SK-MEL-5 (cell line): ENCODE data around the gene BICRAL. TPM values are rescaled to one million over a fixed set of nuclear protein-coding genes. Genes with fewer than 3 reads are reported as not detected.
"Not testable (repeated sequence)": the region's sequence is repeated elsewhere in the genome, so short reads cannot be mapped to it uniquely, and the experiment has no call there.

Experiments
- DNase-seq: peaks from one replicate; pipeline ENCODE4 v3.0.0-alpha.2; 2016; ENCODE audit warnings: low read depth, low spot score
- in situ Hi-C: cut with HindIII; loops from 2 replicates; pipeline ENCODE4 v1.10.0; 2016; ENCODE audit warnings: low sequenced_read_pairs, high pct_unique_total_duplicates, low pct_unique_long_range_greater_than_20kb
- polyA plus RNA-seq, 2 experiments: library from polyadenylated mRNA; depleted of rRNA; stranded (reverse); fragments of >200 nt; gene quantifications; 2 replicates each; pipeline ENCODE4 v1.2.3, GENCODE V29; 2015
- total RNA-seq: library from RNA; depleted of rRNA; stranded (reverse); fragments of >200 nt; shearing (Covaris generic); gene quantifications from 2 replicates; pipeline ENCODE4 v1.2.3, GENCODE V29; 2014; rRNA removed

The BICRAL gene
- total RNA-seq: 5.2 and 5.6 TPM in 2 replicates
- 7.0 and 10.3 TPM in 2 replicates for polyA plus RNA-seq (2015; cell fraction: cytosol; rRNA removed)
- polyA plus RNA-seq (2015; cell fraction: nucleus; rRNA removed): 9.2 and 10.0 TPM in 2 replicates

- in situ Hi-C loops: no loop called here
- DNase-seq: peak; percentile 71
These were observed at the start of gene BICRAL for GRCh38 chr6:42781796-42782688. Gene BICRAL (plus strand): TSS chr6:42782052. CDS start chr6:42822023, 39,971 bp downstream.

GRCh38 chr6:42733867-42734481, 47.9 kb upstream of the BICRAL start:
- DNase-seq, in situ Hi-C loops: not testable (repeated sequence)

- DNase-seq: peak; percentile 21
- in situ Hi-C loops: no loop called here
These were observed 45.9 kb upstream of the BICRAL start for GRCh38 chr6:42735976-42736375.

GRCh38 chr6:42740725-42741124, 41.1 kb upstream of the BICRAL start:
- no peak for DNase-seq
- in situ Hi-C loops: no loop called here

GRCh38 chr6:42742116-42742894, 39.5 kb upstream of the BICRAL start:
- in situ Hi-C loops: no loop called here
- DNase-seq: no peak

- no peak for DNase-seq
- in situ Hi-C loops: no loop called here
These were observed 37.4 kb upstream of the BICRAL start for GRCh38 chr6:42744351-42744893.

- DNase-seq: no peak
- in situ Hi-C loops: no loop called here
These were observed 36.7 kb upstream of the BICRAL start for GRCh38 chr6:42745083-42745639.

- peak; percentile 98 for DNase-seq
- in situ Hi-C loops: no loop called here
These were observed 36.0 kb upstream of the BICRAL start, which contains the start of gene TBCC for GRCh38 chr6:42745640-42746462. Gene TBCC (minus strand): TSS chr6:42746103. CDS start chr6:42746073, 30 bp downstream.

- in situ Hi-C loops: no loop called here
These were observed 35.1 kb upstream of the BICRAL start for GRCh38 chr6:42746463-42747391.

GRCh38 chr6:42748203-42748898, 33.5 kb upstream of the BICRAL start:
- in situ Hi-C loops: no loop called here
- DNase-seq: no peak

More at GRCh38 chr6:42746463-42747391, 35.1 kb upstream of the BICRAL start:
- DNase-seq: peak; percentile 93

- in situ Hi-C loops: no loop called here
- DNase-seq: no peak
These were observed 30.8 kb upstream of the BICRAL start for GRCh38 chr6:42751055-42751454.

- in situ Hi-C loops: no loop called here
- no peak for DNase-seq
These were observed 27.1 kb upstream of the BICRAL start for GRCh38 chr6:42754759-42755158.

- no peak for DNase-seq
- in situ Hi-C loops: no loop called here
These were observed 25.1 kb upstream of the BICRAL start for GRCh38 chr6:42756722-42757121.

- in situ Hi-C loops: no loop called here
- DNase-seq: no peak
These were observed 23.0 kb upstream of the BICRAL start for GRCh38 chr6:42758756-42759430.
